GM18519 (cell line): ENCODE data around the gene SLC35D2.
"Not testable (repeated sequence)": the region's sequence is repeated elsewhere in the genome, so short reads cannot be mapped to it uniquely, and the experiment has no call there.

Experiments
- ATAC-seq: cut with Tn5 transposase; IDR thresholded peaks from one replicate; pipeline ENCODE4 v1.9.1; 2021; ENCODE audit warnings: mild to moderate bottlenecking, moderate library complexity; ENCODE audit not compliant: unreplicated experiment, low FRiP score

The SLC35D2 gene

DNA sequence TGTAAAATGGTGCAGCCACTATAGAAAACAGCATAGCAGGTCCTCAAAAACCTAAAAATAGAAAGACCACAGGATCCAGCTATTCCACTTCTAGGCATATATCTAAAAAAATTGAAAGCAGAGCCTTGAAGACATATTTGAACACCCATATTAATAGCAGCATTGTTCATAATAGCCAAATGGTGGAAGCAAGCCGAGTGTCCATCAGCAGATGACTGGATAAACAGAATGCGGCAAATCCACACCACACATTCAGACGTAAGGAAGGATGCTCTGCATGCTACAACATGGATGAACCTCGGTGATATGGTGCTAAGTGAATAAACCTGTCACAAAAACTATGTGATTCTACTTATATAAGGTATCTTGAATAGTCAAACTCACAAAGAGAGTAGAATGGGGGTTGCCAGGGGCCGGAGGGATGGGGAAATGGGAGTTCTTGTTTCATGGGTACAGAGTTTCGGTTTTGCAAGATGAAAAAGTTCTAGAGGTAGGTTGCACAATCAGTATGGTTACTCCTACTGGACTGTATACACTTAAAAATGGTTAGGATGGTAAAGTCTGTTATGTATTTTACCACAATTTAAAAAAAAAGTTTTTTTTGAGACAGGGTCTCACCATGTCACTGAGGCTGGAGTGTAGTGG, 64.5 kb downstream of the SLC35D2 start:
- ATAC-seq = no peak

DNA sequence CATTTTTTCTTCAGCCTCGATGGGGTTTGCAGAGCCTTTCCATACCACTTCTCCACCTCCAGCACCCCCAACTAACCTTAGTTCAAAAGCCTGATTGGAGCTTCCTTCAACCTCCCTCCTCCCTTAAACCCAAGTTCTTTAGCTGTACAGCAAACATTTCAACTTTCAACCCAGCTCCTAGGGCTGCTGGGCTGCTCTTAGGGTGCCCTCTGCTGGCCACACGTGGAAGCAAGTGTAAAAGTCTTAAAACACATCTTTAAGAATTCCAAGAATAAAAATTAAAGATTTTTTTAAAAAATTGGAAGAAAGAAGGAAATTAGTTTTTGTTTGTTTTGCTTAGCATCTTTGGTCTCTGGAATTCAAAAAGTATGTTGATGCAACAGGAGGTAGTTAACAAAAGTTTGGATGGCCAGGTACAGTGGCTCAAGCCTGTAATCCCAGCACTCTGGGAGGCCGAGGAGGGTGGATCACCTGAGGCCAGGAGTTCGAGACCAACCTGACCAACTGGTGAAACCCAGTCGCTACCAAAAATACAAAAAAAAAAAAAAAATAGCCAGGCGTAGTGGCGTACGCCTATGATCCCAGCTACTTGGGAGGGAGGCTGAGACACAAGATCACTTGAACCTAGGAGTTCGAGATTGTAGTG, 66.1 kb downstream of the SLC35D2 start:
- no peak for ATAC-seq

DNA sequence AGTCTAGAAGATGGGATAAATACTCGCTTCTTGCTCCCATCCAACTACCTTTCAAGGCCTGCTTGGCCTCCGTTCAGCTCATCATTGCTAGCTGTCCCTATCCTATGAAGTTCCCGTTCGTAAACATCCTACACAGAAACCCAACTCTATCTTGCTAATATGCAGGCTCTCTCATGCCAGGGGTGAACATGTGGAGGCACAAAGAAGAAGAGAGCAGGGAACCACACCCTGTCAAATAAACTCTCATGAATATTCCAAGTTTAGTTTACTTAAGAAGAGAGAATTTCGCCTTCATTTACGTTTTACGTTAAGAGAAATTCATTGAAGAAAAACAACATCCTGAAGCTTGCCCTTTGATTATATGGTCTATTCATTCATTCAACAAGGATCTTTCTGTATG, 73.7 kb downstream of the SLC35D2 start:
- ATAC-seq = no peak

DNA sequence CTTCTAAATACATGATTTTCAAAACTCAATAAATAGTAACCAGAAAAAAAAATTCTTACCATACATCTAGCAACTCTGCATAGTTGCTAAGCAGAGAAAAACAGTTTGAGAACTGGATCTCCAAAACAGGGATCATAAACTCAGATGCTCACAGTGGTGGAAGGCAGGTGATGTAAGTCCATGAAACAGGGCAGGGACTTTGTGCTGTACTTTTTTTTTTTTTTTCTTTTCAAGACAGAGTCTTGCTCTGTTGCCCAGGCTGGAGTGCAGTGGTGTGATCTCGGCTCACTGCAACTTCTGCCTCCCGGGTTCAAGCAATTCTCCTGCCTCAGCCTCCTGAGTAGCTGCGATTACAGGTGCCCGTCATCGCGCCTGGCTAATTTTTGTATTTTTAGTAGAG, 76.6 kb downstream of the SLC35D2 start:
- not testable (repeated sequence) for ATAC-seq

DNA sequence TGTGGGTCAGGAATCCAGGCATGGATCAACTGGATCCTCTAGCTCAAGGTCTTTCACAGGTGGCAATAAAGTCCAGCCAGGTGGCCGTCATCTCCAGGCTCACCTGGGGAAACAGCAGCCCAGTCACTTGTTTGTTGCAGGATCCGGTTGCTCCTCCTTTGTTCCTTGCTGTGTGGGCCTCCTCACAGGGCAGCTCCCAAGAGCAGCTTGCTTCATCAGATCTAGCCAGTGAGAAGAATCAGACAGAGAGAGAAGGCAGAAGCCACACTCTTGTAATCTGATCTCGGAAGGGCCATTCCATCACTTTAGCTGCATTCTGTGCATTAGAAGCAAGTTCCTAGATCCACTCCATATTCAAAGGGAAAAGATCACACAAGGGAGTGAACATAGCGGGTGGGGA, 78.3 kb downstream of the SLC35D2 start:
- ATAC-seq = no peak

DNA sequence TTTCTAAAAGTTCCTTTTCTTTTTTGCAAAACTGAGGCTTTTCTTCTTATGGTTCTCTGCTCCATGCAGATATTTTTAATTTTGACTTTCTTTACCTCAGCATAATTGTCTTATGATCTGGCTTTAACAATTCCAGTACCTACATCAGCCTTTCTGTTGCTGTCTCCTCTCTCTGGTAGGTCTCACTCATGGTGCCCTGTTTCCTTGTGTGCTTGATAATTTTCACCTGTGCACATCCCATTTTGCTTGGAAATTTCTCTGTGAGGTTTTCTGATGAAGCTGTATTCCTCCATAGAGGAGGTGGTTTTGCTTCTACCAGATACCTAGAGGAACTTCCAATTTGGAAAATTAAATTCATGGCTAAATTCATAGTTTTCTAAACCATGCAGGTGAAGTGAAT, 79.3 kb downstream of the SLC35D2 start:
- ATAC-seq = no peak

DNA sequence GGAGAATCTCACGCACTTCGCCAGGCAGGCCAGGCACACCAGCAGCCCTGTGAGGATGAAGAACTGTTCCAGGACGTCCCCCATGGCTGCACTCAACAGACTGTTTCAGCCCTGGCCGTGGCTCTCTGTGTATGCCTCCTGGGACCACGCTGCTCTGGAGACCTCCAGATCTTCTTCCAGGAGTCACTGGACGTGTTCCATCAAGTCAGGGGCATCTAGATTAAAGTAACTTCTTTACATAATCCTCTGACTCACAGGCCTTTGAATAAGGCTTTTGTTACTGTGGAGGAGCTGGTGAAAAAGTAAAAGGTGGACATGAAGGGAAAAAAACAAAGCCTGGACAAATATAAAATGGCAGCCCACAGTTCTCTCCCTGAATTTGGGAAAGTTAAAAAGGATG, 81.5 kb downstream of the SLC35D2 start, which contains the start of gene HSD17B3:
Gene HSD17B3 (minus strand): TSS at position 156 of the 400 bp plus-strand sequence. CDS start 72 bp downstream, at position 84.
- ATAC-seq = no peak

DNA sequence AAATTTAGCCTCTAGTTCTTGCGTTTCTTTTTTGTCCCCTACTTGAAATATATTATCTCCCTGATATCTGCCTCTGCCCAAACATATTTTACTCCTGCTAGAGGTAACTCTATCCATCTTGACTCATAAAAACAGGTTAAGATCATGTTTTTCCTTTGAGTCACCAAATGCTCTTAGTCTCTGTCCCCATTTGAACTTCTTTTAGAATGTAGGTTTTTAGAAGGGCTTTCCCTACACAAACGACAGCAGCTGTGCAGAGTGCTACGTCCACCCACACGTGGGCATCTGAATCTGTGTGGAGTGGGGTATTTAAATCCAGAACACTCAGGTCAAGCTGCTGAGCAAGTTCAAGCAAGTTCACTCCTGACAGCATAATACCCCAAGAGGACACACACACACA, 83.7 kb downstream of the SLC35D2 start:
- ATAC-seq = no peak

DNA sequence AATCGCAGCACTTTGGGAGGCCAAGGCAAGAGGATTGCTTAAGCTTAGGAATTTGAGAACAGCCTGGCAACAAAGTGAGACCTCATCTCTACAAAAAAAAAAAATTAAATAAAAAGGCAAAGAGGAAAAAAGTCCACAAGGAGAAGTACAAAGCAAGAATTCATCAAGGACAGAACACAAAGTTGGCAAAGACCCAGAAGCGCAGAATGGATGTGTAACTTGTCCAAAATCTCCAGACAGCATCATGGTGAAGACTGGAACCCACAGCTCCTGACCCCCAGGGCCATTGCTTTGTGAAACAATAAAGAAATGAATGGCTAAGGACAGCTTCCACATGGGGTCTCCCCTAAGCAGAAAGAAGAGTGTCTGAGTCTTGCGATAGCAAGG, 89.4 kb downstream of the SLC35D2 start:
- no peak for ATAC-seq

DNA sequence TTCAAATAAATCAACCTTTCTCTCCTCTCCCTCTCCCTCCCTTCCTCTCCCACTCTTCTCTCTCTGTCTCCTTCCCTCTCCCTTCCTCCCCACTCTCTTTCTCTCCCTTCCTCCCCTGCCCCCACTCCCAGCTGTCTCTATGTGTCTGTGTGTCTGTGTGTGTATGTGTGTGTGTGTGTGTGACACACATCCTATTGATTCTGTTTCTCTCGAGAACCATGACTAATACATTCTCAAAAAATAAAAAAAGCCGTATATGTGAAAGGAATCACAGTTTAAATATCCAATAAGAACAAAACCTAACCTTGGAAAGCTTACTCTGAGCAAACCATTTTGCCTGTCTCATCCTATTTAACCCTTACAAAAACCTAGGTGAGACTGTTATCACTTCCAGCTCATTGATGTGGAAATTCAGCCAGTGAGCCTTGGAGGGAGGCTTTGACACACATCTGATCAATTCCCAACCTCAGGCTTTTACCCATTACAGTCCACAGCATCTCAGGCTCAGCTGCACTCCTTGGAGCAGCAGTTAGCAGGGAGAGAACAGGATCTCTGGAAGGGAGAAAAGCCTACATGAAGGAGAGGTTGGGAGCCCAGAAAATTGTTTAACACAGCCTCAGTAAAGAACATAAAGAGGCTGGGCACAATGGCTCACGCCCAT, 89.9 kb downstream of the SLC35D2 start:
- ATAC-seq = no peak

DNA sequence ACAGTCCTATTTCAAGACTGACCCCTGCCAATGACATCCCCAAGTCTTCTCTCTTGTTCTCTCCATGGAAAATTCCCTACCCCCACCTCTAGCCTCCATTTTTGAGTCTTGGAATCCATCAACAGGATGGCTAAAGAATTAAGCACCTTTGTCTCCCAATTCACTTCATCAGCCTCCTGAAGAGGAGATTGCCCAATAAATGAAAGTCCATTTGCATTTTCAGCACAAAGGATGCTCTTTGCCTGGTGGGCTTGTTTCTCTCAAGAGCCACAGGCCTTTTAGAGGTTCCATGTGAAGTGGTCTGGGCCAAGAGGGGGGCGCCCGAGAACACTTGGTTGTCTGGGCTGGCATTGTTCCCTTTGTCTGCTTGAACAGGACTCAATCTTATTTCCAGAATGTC, 94.1 kb downstream of the SLC35D2 start:
- no peak for ATAC-seq

DNA sequence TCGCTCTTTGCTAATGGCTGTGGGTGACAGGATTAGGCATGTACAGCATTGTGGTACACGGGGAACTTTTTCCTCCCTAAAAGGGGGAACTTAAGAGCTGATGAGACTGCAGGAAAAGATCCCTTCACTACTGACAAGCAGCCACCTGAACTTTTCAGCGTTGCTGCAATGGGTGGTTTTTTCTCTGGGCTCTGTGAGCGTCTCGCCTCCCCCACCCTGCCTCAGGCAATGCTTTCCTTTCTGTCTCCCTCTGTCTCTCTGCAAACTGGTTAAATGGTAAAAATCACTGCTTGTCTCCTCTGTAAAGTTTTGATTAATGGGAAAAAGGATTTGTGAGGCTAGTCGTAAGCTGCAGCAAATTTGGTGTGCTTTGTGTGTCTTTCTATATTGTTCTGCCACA, 101.9 kb downstream of the SLC35D2 start:
- ATAC-seq = no peak

DNA sequence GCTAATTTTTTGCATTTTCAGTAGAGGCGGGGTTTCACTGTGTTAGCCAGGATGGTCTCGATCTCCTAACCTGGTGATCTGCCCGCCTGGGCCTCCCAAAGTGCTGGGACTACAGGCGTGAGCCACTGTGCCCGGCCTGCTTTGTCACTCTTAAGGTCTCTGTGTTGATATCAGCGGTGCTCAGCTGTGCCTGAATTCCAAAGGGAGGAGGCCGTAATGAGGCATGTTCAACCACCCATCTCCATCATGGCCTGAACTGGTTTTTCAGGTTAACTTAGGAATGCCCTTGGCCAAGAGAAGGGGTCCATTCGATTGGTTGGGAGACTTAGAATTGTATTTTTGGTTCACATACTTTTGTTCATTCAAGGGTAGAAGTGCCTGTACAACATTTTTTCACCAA, 103.6 kb downstream of the SLC35D2 start:
- ATAC-seq = no peak

DNA sequence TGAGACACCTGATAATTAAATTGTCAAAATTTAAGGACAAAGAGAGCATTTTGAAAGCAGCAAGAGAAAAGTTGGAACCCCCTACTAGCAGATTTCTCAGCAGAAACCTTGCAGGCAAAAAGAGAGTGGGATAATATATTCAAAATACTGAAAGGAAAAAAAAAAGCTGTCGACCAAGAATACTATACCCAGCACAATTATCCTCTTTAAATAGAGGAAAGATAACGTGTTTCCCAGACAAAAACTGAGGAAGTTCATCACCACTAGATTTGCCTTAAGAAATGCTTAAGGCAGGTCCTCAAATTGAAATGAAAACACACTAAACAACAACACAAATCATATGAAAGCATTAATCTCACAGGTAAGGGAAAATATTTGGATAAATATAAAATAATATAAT, 108.6 kb downstream of the SLC35D2 start:
- ATAC-seq = no peak
